Fibroblast of upper back skin (primary cell): ENCODE data around the gene ANAPC16.
"Not testable (repeated sequence)": the region's sequence is repeated elsewhere in the genome, so short reads cannot be mapped to it uniquely, and the experiment has no call there.

Source experiments
- DNase-seq: peaks from one replicate; pipeline ENCODE4 v3.0.0-alpha.2; 2013

ANAPC16 gene

GRCh38 chr10:72218325-72218724, 2.5 kb downstream of the ANAPC16 start:
- DNase-seq: no peak

- DNase-seq: no peak
Observed at GRCh38 chr10:72218726-72219125, 2.9 kb downstream of the ANAPC16 start.

GRCh38 chr10:72219235-72219814, 3.5 kb downstream of the ANAPC16 start:
- DNase-seq: no peak

GRCh38 chr10:72220637-72221036, 4.8 kb downstream of the ANAPC16 start:
- no peak for DNase-seq

- DNase-seq: no peak
Observed at GRCh38 chr10:72221278-72221677, 5.5 kb downstream of the ANAPC16 start.

GRCh38 chr10:72223743-72224101, 7.9 kb downstream of the ANAPC16 start:
- no peak for DNase-seq

- not testable (repeated sequence) for DNase-seq
Observed at GRCh38 chr10:72224191-72224590, 8.4 kb downstream of the ANAPC16 start.

GRCh38 chr10:72226418-72227027, 10.7 kb downstream of the ANAPC16 start:
- no peak for DNase-seq

GRCh38 chr10:72227826-72228225, 12.0 kb downstream of the ANAPC16 start:
- DNase-seq: no peak

GRCh38 chr10:72228318-72228751, 12.5 kb downstream of the ANAPC16 start:
- no peak for DNase-seq

- DNase-seq: no peak
Observed at GRCh38 chr10:72229261-72230251, 13.7 kb downstream of the ANAPC16 start.

- DNase-seq: no peak
Observed at GRCh38 chr10:72233621-72234020, 17.8 kb downstream of the ANAPC16 start.

- no peak for DNase-seq
Observed at GRCh38 chr10:72234560-72235095, 18.8 kb downstream of the ANAPC16 start.

GRCh38 chr10:72235544-72236279, 19.9 kb downstream of the ANAPC16 start:
- no peak for DNase-seq

- DNase-seq: no peak
Observed at GRCh38 chr10:72238392-72239175, 22.8 kb downstream of the ANAPC16 start.

- DNase-seq: no peak
Observed at GRCh38 chr10:72239409-72239808, 23.6 kb downstream of the ANAPC16 start.

GRCh38 chr10:72240371-72240770, 24.6 kb downstream of the ANAPC16 start:
- DNase-seq: no peak

- DNase-seq: no peak
Observed at GRCh38 chr10:72241691-72242252, 26.0 kb downstream of the ANAPC16 start.

GRCh38 chr10:72242675-72243074, 26.9 kb downstream of the ANAPC16 start:
- DNase-seq: peak; percentile 44

GRCh38 chr10:72243822-72244437, 28.1 kb downstream of the ANAPC16 start:
- DNase-seq: peak; percentile 95

GRCh38 chr10:72244573-72245038, 28.8 kb downstream of the ANAPC16 start:
- no peak for DNase-seq
